ENCODE results near the gene CCPG1.
"Not testable (repeated sequence)": the region's sequence is repeated elsewhere in the genome, so short reads cannot be mapped to it uniquely, and the experiment has no call there.

Gene CCPG1

GRCh38 chr15:55408012-55408928 is at the start of gene CCPG1, which contains the start of gene PIERCE2:
CCPG1 (minus strand) TSS chr15:55408359; CDS start chr15:55389424, 18,935 bp downstream.
PIERCE2 (plus strand) TSS chr15:55408495; CDS start chr15:55408769, 274 bp downstream.
- peak; percentile 94 to 96 (median 96) for DNase-seq

GRCh38 chr15:55457401-55458022 is 49.4 kb upstream of the CCPG1 start:
- DNase-seq, result no peak

- DNase-seq, result not testable (repeated sequence)
Measured at GRCh38 chr15:55447030-55447394, 38.9 kb upstream of the CCPG1 start.

GRCh38 chr15:55446379-55447029 is 38.3 kb upstream of the CCPG1 start:
- DNase-seq, result not testable (repeated sequence)

GRCh38 chr15:55445936-55446335 is 37.8 kb upstream of the CCPG1 start:
- not testable (repeated sequence) for DNase-seq

- DNase-seq, result not testable (repeated sequence)
Measured at GRCh38 chr15:55443141-55443540, 35.0 kb upstream of the CCPG1 start.

GRCh38 chr15:55434989-55435825 is 27.0 kb upstream of the CCPG1 start:
- DNase-seq, result peak; percentile 62 to 72 (median 69)

GRCh38 chr15:55422089-55422488 is 13.9 kb upstream of the CCPG1 start:
- DNase-seq, result no peak

- peak in 1 of 3 donors; percentile 20 for DNase-seq
Measured at GRCh38 chr15:55420171-55420866, 12.2 kb upstream of the CCPG1 start.

GRCh38 chr15:55417678-55418077 is 9.5 kb upstream of the CCPG1 start:
- DNase-seq, result not testable (repeated sequence)

- not testable (repeated sequence) for DNase-seq
Measured at GRCh38 chr15:55408976-55409375, 817 bp upstream of the CCPG1 start.

GRCh38 chr15:55407498-55408011 is 604 bp downstream of the CCPG1 start:
- peak in 2 of 3 donors; percentile 42 to 48 for DNase-seq

- DNase-seq, result peak; percentile 31 to 66 (median 60)
Measured at GRCh38 chr15:55403531-55403930, 4.6 kb downstream of the CCPG1 start.

- peak in 2 of 3 donors; percentile 10 to 52 for DNase-seq
Measured at GRCh38 chr15:55402707-55403106, 5.5 kb downstream of the CCPG1 start.

- peak in 1 of 3 donors; percentile 4 for DNase-seq
Measured at GRCh38 chr15:55401786-55402246, 6.3 kb downstream of the CCPG1 start.

GRCh38 chr15:55400050-55400449 is 8.1 kb downstream of the CCPG1 start:
- not testable (repeated sequence) for DNase-seq

- no peak for DNase-seq
Measured at GRCh38 chr15:55398243-55398642, 9.9 kb downstream of the CCPG1 start.

- DNase-seq, result peak; percentile 13 to 48 (median 22)
Measured at GRCh38 chr15:55394694-55395093, 13.5 kb downstream of the CCPG1 start.

- DNase-seq, result peak in 2 of 3 donors; percentile 24
Measured at GRCh38 chr15:55389264-55389607, 18.9 kb downstream of the CCPG1 start.

- DNase-seq, result no peak
Measured at GRCh38 chr15:55387027-55387426, 21.1 kb downstream of the CCPG1 start.

GRCh38 chr15:55383687-55384086 is 24.5 kb downstream of the CCPG1 start:
- no peak for DNase-seq
